IMR-90 (cell line): ENCODE data around the gene ANGPTL1. TPM values are rescaled to one million over a fixed set of nuclear protein-coding genes. Genes with fewer than 3 reads are reported as not detected.

Experiments
- ATAC-seq: fragments of 200-7000 bp; cut with Tn5 transposase; 2 replicates; pipeline ENCODE4 v1.9.1; 2020; ENCODE audit warnings: low read depth, mild to moderate bottlenecking, moderate library complexity
- BruUV-seq: library from RNA; stranded (reverse); fragments of 400-500 nt; replicated peaks from 2 replicates; lab custom pipeline; 2021; lab: Mats Ljungman, UMichigan
- CTCF ChIA-PET: fragments of 300-600 bp; formaldehyde crosslinking; extraction: SDS; loops from one replicate; lab custom pipeline; 2021; ENCODE audit warnings: antibody characterized with exemption; lab: Yijun Ruan, JAX
- POLR2A ChIA-PET: fragments of 300-600 bp; sonication (Branson Sonifier 250); formaldehyde crosslinking; loops from one replicate; lab custom pipeline; 2022; ENCODE audit warnings: antibody characterized with exemption; ENCODE audit not compliant: unreplicated experiment; lab: Charles Lee
- DNase-seq: peaks from one replicate; pipeline ENCODE4 v3.0.0; 2013
- H2AFZ ChIP-seq: replicated peaks from 2 replicates; pipeline ENCODE3; 2013; ENCODE audit warnings: low read length, mild to moderate bottlenecking; ENCODE audit not compliant: poor library complexity
- H2AK5ac ChIP-seq: 2 replicates; pipeline ENCODE4 v1.6.1; 2013; ENCODE audit warnings: low read depth, low read length, inconsistent platforms
- H2AK9ac ChIP-seq: replicated peaks from 2 replicates; pipeline ENCODE3; 2013; ENCODE audit warnings: mild to moderate bottlenecking, low read depth, low read length, moderate library complexity; ENCODE audit not compliant: poor library complexity
- H2BK120ac ChIP-seq: 2 replicates; pipeline ENCODE4 v1.6.1; 2013; ENCODE audit warnings: low read depth, low read length, inconsistent platforms
- H2BK15ac ChIP-seq: 3 replicates; pipeline ENCODE4 v1.6.1; 2013; ENCODE audit warnings: low read depth, low read length, inconsistent platforms
- H2BK20ac ChIP-seq: 2 replicates; pipeline ENCODE4 v1.6.1; 2013; ENCODE audit warnings: low read depth, mild to moderate bottlenecking, inconsistent platforms, low read length, moderate library complexity
- H2BK5ac ChIP-seq: 2 replicates; pipeline ENCODE4 v1.6.1; 2013; ENCODE audit warnings: mild to moderate bottlenecking, low read depth, low read length, inconsistent platforms; ENCODE audit not compliant: poor library complexity, severe bottlenecking
- H3K14ac ChIP-seq: replicated peaks from 2 replicates; pipeline ENCODE4 v1.6.1; 2013; ENCODE audit warnings: low read depth, low read length, inconsistent platforms
- H3K18ac ChIP-seq: 2 replicates; pipeline ENCODE4 v1.6.1; 2013; ENCODE audit warnings: low read depth, low read length, control low read depth
- H3K23ac ChIP-seq: 2 replicates; pipeline ENCODE4 v1.6.1; 2013; ENCODE audit warnings: low read depth, low read length, inconsistent platforms
- H3K27ac ChIP-seq: 2 replicates; pipeline ENCODE4 v1.5.1; 2013; ENCODE audit warnings: mild to moderate bottlenecking, control low read depth, low read length; ENCODE audit not compliant: insufficient read depth
- H3K27me3 ChIP-seq: 2 replicates; pipeline ENCODE4 v1.6.1; 2013; ENCODE audit warnings: low read length; ENCODE audit not compliant: control insufficient read depth, insufficient read depth
- H3K36me3 ChIP-seq: 2 replicates; pipeline ENCODE4 v1.6.1; 2013; ENCODE audit warnings: low read length, mixed read lengths; ENCODE audit not compliant: control insufficient read depth, insufficient read depth
- H3K4ac ChIP-seq: 2 replicates; pipeline ENCODE4 v1.6.1; 2013; ENCODE audit warnings: low read depth, low read length, inconsistent platforms
- H3K4me1 ChIP-seq: 2 replicates; pipeline ENCODE4 v1.6.1; 2013; ENCODE audit warnings: low read length, mixed read lengths; ENCODE audit not compliant: control insufficient read depth, insufficient read depth
- H3K4me2 ChIP-seq: 2 replicates; pipeline ENCODE4 v1.6.1; 2013; ENCODE audit warnings: low read depth, mild to moderate bottlenecking, control low read depth, low read length, moderate library complexity
- H3K4me3 ChIP-seq: 2 replicates; pipeline ENCODE4 v1.5.1; 2013; ENCODE audit warnings: low read depth, mild to moderate bottlenecking, control low read depth, low read length, moderate library complexity; ENCODE audit not compliant: insufficient read depth
- H3K56ac ChIP-seq: 2 replicates; pipeline ENCODE4 v1.6.1; 2013; ENCODE audit warnings: low read length, inconsistent platforms; ENCODE audit not compliant: insufficient read depth; ENCODE audit errors: extremely low read depth
- H3K79me1 ChIP-seq, 2 experiments: 2 replicates each; pipeline ENCODE4 v1.6.1; 2013; ENCODE audit warnings: low read length in 2 of 2, inconsistent platforms in 1 of 2, low read depth in 1 of 2
- H3K9ac ChIP-seq: 2 replicates; pipeline ENCODE4 v1.6.1; 2013; ENCODE audit warnings: low read depth, low read length, control low read depth
- H3K9me1 ChIP-seq: 2 replicates; pipeline ENCODE4 v1.6.1; 2013; ENCODE audit warnings: low read length, inconsistent platforms; ENCODE audit not compliant: insufficient read depth
- H3K9me3 ChIP-seq: 2 replicates; pipeline ENCODE4 v1.6.1; 2013; ENCODE audit warnings: low read length; ENCODE audit not compliant: control insufficient read depth, insufficient read depth
- H4K20me1 ChIP-seq: 2 replicates; pipeline ENCODE4 v1.6.1; 2013; ENCODE audit warnings: low read length, inconsistent platforms; ENCODE audit not compliant: insufficient read depth
- H4K5ac ChIP-seq: 2 replicates; pipeline ENCODE4 v1.6.1; 2013; ENCODE audit warnings: mild to moderate bottlenecking, low read depth, low read length, control low read depth
- H4K8ac ChIP-seq, 2 experiments: 2 replicates each; pipeline ENCODE4 v1.6.1; 2013; ENCODE audit warnings: low read depth in 2 of 2, low read length in 2 of 2, control low read depth in 1 of 2, inconsistent platforms in 1 of 2
- H4K91ac ChIP-seq: 2 replicates; pipeline ENCODE4 v1.6.1; 2013; ENCODE audit warnings: low read depth, low read length, inconsistent platforms; ENCODE audit not compliant: insufficient read depth
- BHLHE40 ChIP-seq: fragments of 150-350 bp; IDR thresholded peaks from 2 replicates; pipeline ENCODE4 v1.6.1; 2016; ENCODE audit warnings: mild to moderate bottlenecking, low read depth, low read length
- CEBPB ChIP-seq: IDR thresholded peaks from 2 replicates; pipeline ENCODE4 v1.6.1; 2012; ENCODE audit warnings: low read depth, low read length, improper control_type of control experiment
- CHD1 ChIP-seq: IDR thresholded peaks from 2 replicates; pipeline ENCODE4 v1.6.1; 2012; ENCODE audit warnings: low read depth, low read length, improper control_type of control experiment
- FOS ChIP-seq: fragments of 150-350 bp; IDR thresholded peaks from 2 replicates; pipeline ENCODE4 v1.6.1; 2016; ENCODE audit warnings: low read depth, low read length
- MAFK ChIP-seq: IDR thresholded peaks from 2 replicates; pipeline ENCODE4 v1.6.1; 2012; ENCODE audit warnings: low read depth, low read length, improper control_type of control experiment
- MAZ ChIP-seq: IDR thresholded peaks from 2 replicates; pipeline ENCODE4 v1.6.1; 2012; ENCODE audit warnings: low read depth, mild to moderate bottlenecking, low read length, improper control_type of control experiment, moderate library complexity, borderline replicate concordance
- MXI1 ChIP-seq: IDR thresholded peaks from 2 replicates; pipeline ENCODE4 v1.6.1; 2012; ENCODE audit warnings: low read depth, mild to moderate bottlenecking, low read length, moderate library complexity, borderline replicate concordance
- NFE2L2 ChIP-seq: fragments of 150-350 bp; IDR thresholded peaks from 2 replicates; pipeline ENCODE4 v1.6.1; 2016; ENCODE audit warnings: low read depth, mild to moderate bottlenecking, low read length
- POLR2A ChIP-seq: IDR thresholded peaks from 2 replicates; pipeline ENCODE4 v1.6.1; 2012; ENCODE audit warnings: mild to moderate bottlenecking, low read depth, low read length
- RAD21 ChIP-seq: IDR thresholded peaks from 2 replicates; pipeline ENCODE4 v1.6.1; 2012; ENCODE audit warnings: low read length, improper control_type of control experiment
- RCOR1 ChIP-seq: IDR thresholded peaks from 2 replicates; pipeline ENCODE4 v1.6.1; 2012; ENCODE audit warnings: mild to moderate bottlenecking, low read length, improper control_type of control experiment; ENCODE audit not compliant: insufficient replicate concordance
- RFX5 ChIP-seq: IDR thresholded peaks from 2 replicates; pipeline ENCODE4 v1.8.0; 2012; ENCODE audit warnings: low read depth, mild to moderate bottlenecking, low read length, moderate library complexity
- SMC3 ChIP-seq: fragments of 150-350 bp; IDR thresholded peaks from 2 replicates; pipeline ENCODE4 v1.6.1; 2016; ENCODE audit warnings: low read depth, mild to moderate bottlenecking, antibody characterized with exemption, low read length, moderate library complexity
- WGBS, 2 experiments: methylation state at CpG; one replicate each; pipeline versions ENCODE4 v1.1.5 to v1.1.7; 2013; ENCODE audit warnings: missing lambda C conversion rate in 2 of 2; ENCODE audit not compliant: insufficient read length in 1 of 2; ENCODE audit errors: extremely low coverage in 2 of 2; 5-methylcytosine and 5-hydroxymethylcytosine counted together
- dilution Hi-C: fragments of 300-500 bp; cut with HindIII; formaldehyde crosslinking; loops from one replicate; pipeline ENCODE4 v1.14.3; 2018; ENCODE audit warnings: low sequenced_read_pairs; ENCODE audit not compliant: unreplicated experiment
- in situ Hi-C: fragments of 300-500 bp; cut with MboI; formaldehyde crosslinking; loops from 3 replicates; pipeline ENCODE4 v1.14.3; 2019; ENCODE audit warnings: low sequenced_read_pairs, inconsistent platforms, mixed read lengths
- intact Hi-C: fragments of 100-400 bp; cut with micrococcal nuclease; formaldehyde crosslinking; loops from 2 replicates; pipeline ENCODE4 v1.10.0; 2022
- polyA plus RNA-seq, 3 experiments: library from polyadenylated mRNA; depleted of rRNA; stranded (reverse); fragments of >200 nt; gene quantifications; 2 replicates each; pipeline ENCODE4 v1.2.3, GENCODE V29; 2012; ENCODE audit warnings: low replicate concordance in 1 of 3
- total RNA-seq: library from RNA; depleted of rRNA; stranded (reverse); fragments of >200 nt; gene quantifications from 2 replicates; pipeline ENCODE4 v1.2.3, GENCODE V29; 2012
- TF ChIP-seq, protein P1 (sequence below): fragments of 150-350 bp; IDR thresholded peaks from 2 replicates; pipeline ENCODE4 v1.6.1; 2016; ENCODE audit warnings: low read depth, mild to moderate bottlenecking, low read length, moderate library complexity, borderline replicate concordance
- TF ChIP-seq, protein P2 (sequence below): conservative IDR thresholded peaks from 2 replicates; pipeline ENCODE4 v1.5.1; 2012; ENCODE audit warnings: mild to moderate bottlenecking, low read depth, low read length, improper control_type of control experiment
- TF ChIP-seq, protein P3 (sequence below): fragments of 150-350 bp; IDR thresholded peaks from 2 replicates; pipeline ENCODE4 v1.6.1; 2017; ENCODE audit warnings: mild to moderate bottlenecking, antibody characterized with exemption, low read length, low read depth

Gene ANGPTL1
- total and polyA plus RNA-seq, 2 of the 4 experiments (the other 2 are of a cell fraction), result under 0.01 to 0.03 TPM

DNA sequence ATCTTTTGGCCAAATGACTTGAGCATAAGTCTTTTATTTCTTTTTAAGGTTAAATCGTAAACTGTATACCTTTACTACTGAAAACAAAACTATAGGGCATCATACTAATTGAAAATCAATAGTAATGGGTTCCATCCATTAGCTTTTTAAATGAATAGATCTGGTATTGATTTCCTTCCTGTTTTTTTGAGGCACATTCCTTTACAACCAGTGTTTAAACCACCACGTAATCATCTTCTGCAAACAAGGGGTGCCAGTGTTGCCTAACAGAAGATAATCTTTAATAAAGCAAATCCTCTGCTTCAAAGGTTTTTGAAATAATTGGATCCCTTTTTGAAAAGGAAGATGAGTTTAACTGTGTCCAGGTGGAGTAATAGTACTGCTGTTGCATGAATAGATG, 48.7 kb upstream of the ANGPTL1 start:
- H3K9ac ChIP-seq, result no peak overlapping the region
- TF ChIP-seq BHLHE40 (no peak), RCOR1 (no peak), MAFK (no peak), NFE2L2 (no peak), MXI1 (no peak), RFX5 (no peak), FOS (no peak), RAD21 (no peak), POLR2A (no peak), CEBPB (no peak), MAZ (no peak), CHD1 (no peak), SMC3 (no peak)
- TF ChIP-seq, protein P1, sequence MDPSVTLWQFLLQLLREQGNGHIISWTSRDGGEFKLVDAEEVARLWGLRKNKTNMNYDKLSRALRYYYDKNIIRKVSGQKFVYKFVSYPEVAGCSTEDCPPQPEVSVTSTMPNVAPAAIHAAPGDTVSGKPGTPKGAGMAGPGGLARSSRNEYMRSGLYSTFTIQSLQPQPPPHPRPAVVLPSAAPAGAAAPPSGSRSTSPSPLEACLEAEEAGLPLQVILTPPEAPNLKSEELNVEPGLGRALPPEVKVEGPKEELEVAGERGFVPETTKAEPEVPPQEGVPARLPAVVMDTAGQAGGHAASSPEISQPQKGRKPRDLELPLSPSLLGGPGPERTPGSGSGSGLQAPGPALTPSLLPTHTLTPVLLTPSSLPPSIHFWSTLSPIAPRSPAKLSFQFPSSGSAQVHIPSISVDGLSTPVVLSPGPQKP, result no peak
- TF ChIP-seq, protein P2, sequence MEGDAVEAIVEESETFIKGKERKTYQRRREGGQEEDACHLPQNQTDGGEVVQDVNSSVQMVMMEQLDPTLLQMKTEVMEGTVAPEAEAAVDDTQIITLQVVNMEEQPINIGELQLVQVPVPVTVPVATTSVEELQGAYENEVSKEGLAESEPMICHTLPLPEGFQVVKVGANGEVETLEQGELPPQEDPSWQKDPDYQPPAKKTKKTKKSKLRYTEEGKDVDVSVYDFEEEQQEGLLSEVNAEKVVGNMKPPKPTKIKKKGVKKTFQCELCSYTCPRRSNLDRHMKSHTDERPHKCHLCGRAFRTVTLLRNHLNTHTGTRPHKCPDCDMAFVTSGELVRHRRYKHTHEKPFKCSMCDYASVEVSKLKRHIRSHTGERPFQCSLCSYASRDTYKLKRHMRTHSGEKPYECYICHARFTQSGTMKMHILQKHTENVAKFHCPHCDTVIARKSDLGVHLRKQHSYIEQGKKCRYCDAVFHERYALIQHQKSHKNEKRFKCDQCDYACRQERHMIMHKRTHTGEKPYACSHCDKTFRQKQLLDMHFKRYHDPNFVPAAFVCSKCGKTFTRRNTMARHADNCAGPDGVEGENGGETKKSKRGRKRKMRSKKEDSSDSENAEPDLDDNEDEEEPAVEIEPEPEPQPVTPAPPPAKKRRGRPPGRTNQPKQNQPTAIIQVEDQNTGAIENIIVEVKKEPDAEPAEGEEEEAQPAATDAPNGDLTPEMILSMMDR, result no peak
- TF ChIP-seq, protein P3, sequence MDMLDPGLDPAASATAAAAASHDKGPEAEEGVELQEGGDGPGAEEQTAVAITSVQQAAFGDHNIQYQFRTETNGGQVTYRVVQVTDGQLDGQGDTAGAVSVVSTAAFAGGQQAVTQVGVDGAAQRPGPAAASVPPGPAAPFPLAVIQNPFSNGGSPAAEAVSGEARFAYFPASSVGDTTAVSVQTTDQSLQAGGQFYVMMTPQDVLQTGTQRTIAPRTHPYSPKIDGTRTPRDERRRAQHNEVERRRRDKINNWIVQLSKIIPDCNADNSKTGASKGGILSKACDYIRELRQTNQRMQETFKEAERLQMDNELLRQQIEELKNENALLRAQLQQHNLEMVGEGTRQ, result no peak
- no peak overlapping the region for H3K4ac ChIP-seq
- dilution Hi-C loops, result no loop called here
- H2AK9ac ChIP-seq, result no peak overlapping the region
- no peak overlapping the region for H2BK120ac ChIP-seq
- ChIA-PET POLR2A (no interaction called here), CTCF (no interaction called here)
- no peak overlapping the region for H2AFZ ChIP-seq
- H2AK5ac ChIP-seq, result no peak overlapping the region
- H3K4me2 ChIP-seq, result no peak overlapping the region
- no peak overlapping the region for H2BK20ac ChIP-seq
- no peaks in the 10 kb centered on the region for H3K79me1 ChIP-seq
- intact Hi-C loops, result loop anchor here (1.0 kb wide), 1 partner anchor 8 kb away; no protein-coding TSS in a partner anchor
- no peak overlapping the region for H3K56ac ChIP-seq
- no TSS peak for BruUV-seq
- H3K36me3 ChIP-seq, result peaks cover 13% of the 10 kb centered on the region
- no peaks in the 10 kb centered on the region; the same call in 1 of the 2 replicates for H3K4me1 ChIP-seq
- H4K8ac ChIP-seq, result no peak overlapping the region
- no CpG with 5 or more reads among the region's 2 CpGs for WGBS, 2 experiments
- H3K27ac ChIP-seq, result no peak overlapping the region
- no peak overlapping the region for H2BK15ac ChIP-seq
- H3K18ac ChIP-seq, result no peak overlapping the region
- no peak overlapping the region for H4K91ac ChIP-seq
- H3K9me1 ChIP-seq, result no peaks in the 10 kb centered on the region
- H4K20me1 ChIP-seq, result no peaks in the 10 kb centered on the region
- no peak overlapping the region for H4K5ac ChIP-seq
- no peak for DNase-seq
- H3K14ac ChIP-seq, result no peak overlapping the region
- in situ Hi-C loops, result no loop called here
- no peaks in the 10 kb centered on the region for H3K9me3 ChIP-seq
- no peak for ATAC-seq
- no peak overlapping the region for H2BK5ac ChIP-seq
- no peak overlapping the region for H3K4me3 ChIP-seq
- no peak overlapping the region for H3K23ac ChIP-seq
- H3K27me3 ChIP-seq, result no peaks in the 10 kb centered on the region
